HepG2 (cell line): ENCODE measurements around the gene ENO2. TPM values are rescaled to one million over a fixed set of nuclear protein-coding genes. Genes with fewer than 3 reads are reported as not detected.

Experiments
- ADNP ChIP-seq: sonication (generic); formaldehyde crosslinking; IDR thresholded peaks from 2 replicates; pipeline ENCODE4 v1.4.0; 2020; ENCODE audit warnings: missing genetic modification reagents
- HNRNPK ChIP-seq: fragments of 200-400 bp; formaldehyde crosslinking; IDR thresholded peaks from 2 replicates; pipeline ENCODE4 v1.6.1; 2018; ENCODE audit warnings: low read length, low read depth, moderate library complexity, mild to moderate bottlenecking; ENCODE audit not compliant: poor library complexity, severe bottlenecking
- HOXA3 ChIP-seq: sonication (generic); formaldehyde crosslinking; IDR thresholded peaks from 2 replicates; pipeline ENCODE4 v1.5.0; 2020; ENCODE audit warnings: missing genetic modification reagents
- SAP130 ChIP-seq: IDR thresholded peaks from 2 replicates; pipeline ENCODE4 v1.6.1; 2016; ENCODE audit warnings: low read depth
- SRSF1 ChIP-seq: fragments of 200-400 bp; formaldehyde crosslinking; optimal IDR thresholded peaks from 2 replicates; pipeline ENCODE3; 2017; ENCODE audit warnings: mild to moderate bottlenecking, low read depth, low read length, moderate library complexity
- TBX2 ChIP-seq: sonication (generic); formaldehyde crosslinking; IDR thresholded peaks from 2 replicates; pipeline ENCODE4 v1.5.0; 2020; ENCODE audit warnings: missing genetic modification reagents, mild to moderate bottlenecking, borderline replicate concordance
- ZNF329 ChIP-seq: sonication (generic); formaldehyde crosslinking; IDR thresholded peaks from 2 replicates; pipeline ENCODE4 v1.9.0; 2021; ENCODE audit warnings: low read depth, mild to moderate bottlenecking, missing genetic modification reagents
- ZNF724P ChIP-seq: sonication (generic); formaldehyde crosslinking; IDR thresholded peaks from 2 replicates; pipeline ENCODE4 v1.8.0; 2022; ENCODE audit warnings: missing genetic modification reagents, borderline replicate concordance
- ZZZ3 ChIP-seq: sonication (generic); formaldehyde crosslinking; IDR thresholded peaks from 2 replicates; pipeline ENCODE4 v1.4.0; 2020; ENCODE audit warnings: missing genetic modification reagents, mild to moderate bottlenecking, borderline replicate concordance
- polyA plus RNA-seq, 8 experiments: library from polyadenylated mRNA; depleted of rRNA in 3 of 8; stranded (reverse) in 7 of 8; unstranded in 1 of 8; fragments of >200 nt; fragmentation: Illumina TruSeq in 4 of 8; extraction: Trizol in 4 of 8; gene quantifications; 2 replicates each; pipeline versions ENCODE4 v1.2.1 to v1.2.3, GENCODE V29; 2011 to 2016; ENCODE audit warnings: low read depth in 4 of 8, missing spikeins in 1 of 8, mixed read lengths in 1 of 8; ENCODE audit not compliant: insufficient read depth in 1 of 8
- total RNA-seq, 5 experiments: library from RNA; depleted of rRNA; stranded (reverse); fragments of >200 nt; fragmentation: Illumina TruSeq; extraction: Trizol; gene quantifications; 2 replicates each; pipeline ENCODE4 v1.2.3, GENCODE V29; 2016; ENCODE audit warnings: low read depth in 1 of 5
- TF ChIP-seq, protein P1 (sequence below): sonication (generic); formaldehyde crosslinking; IDR thresholded peaks from 2 replicates; pipeline ENCODE4 v1.5.0; 2020; ENCODE audit warnings: mild to moderate bottlenecking, missing genetic modification reagents, borderline replicate concordance
- TF ChIP-seq, protein P2 (sequence below): IDR thresholded peaks from 2 replicates; pipeline ENCODE4 v1.6.1; 2016; ENCODE audit warnings: low read depth, borderline replicate concordance
- TF ChIP-seq, protein P3 (sequence below): sonication (generic); formaldehyde crosslinking; conservative IDR thresholded peaks from 2 replicates; pipeline ENCODE4 v1.4.0; 2020; ENCODE audit warnings: missing genetic modification reagents
- TF ChIP-seq, protein P4 (sequence below): sonication (generic); formaldehyde crosslinking; IDR thresholded peaks from 2 replicates; pipeline ENCODE4 v1.5.1; 2020; ENCODE audit warnings: missing genetic modification reagents, mild to moderate bottlenecking, borderline replicate concordance
- TF ChIP-seq, protein P5 (sequence below): IDR thresholded peaks from 2 replicates; pipeline ENCODE4 v1.6.1; 2016; ENCODE audit warnings: missing compliant biosample characterization, missing genetic modification reagents, borderline replicate concordance
- TF ChIP-seq, protein P6 (sequence below): sonication (generic); formaldehyde crosslinking; IDR thresholded peaks from 2 replicates; pipeline ENCODE4 v1.5.0; 2020; ENCODE audit warnings: missing genetic modification reagents, mild to moderate bottlenecking, borderline replicate concordance

ENO2 gene
- total and polyA plus RNA-seq, 2 of the 13 experiments (the other 11 are each of a cell fraction or from before 2014, with no cell fraction given) = 19.3 to 136 TPM

DNA sequence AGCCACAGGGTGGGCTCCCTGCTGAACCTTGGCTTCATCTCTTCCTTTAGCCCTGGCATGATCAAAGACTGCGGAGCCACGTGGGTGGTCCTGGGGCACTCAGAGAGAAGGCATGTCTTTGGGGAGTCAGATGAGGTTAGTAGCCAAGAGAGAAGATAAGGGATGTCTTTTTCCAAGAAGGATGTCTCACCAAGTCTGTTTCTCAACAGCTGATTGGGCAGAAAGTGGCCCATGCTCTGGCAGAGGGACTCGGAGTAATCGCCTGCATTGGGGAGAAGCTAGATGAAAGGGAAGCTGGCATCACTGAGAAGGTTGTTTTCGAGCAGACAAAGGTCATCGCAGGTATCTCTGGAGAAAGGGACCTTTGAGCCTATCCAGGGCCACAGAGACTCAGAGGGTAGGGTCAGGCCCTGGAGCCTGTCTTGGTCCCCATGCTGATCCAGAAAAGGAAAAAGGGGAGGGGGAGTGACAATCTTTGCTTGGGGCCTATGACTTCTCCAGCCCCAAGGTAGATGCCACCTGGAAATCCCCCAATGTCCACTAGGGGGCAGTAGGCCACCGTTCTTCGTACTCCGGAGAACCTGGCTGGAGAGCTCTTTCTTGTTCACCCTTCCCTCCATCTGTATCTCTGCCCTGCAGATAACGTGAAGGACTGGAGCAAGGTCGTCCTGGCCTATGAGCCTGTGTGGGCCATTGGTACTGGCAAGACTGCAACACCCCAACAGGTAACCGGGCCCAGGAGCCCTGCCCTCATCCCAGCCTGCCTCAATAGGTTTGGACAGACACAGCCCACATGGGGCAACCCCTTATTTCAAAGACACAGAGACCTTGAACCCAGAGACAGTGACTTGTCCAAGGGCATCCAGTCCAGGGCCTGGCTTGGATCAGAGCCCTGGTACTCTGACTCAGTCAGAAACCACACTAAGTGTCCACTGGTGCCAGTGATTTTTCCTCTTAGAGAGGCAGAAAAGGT lies 45.0 kb upstream of the ENO2 start (continued):
- TF ChIP-seq, protein P1, sequence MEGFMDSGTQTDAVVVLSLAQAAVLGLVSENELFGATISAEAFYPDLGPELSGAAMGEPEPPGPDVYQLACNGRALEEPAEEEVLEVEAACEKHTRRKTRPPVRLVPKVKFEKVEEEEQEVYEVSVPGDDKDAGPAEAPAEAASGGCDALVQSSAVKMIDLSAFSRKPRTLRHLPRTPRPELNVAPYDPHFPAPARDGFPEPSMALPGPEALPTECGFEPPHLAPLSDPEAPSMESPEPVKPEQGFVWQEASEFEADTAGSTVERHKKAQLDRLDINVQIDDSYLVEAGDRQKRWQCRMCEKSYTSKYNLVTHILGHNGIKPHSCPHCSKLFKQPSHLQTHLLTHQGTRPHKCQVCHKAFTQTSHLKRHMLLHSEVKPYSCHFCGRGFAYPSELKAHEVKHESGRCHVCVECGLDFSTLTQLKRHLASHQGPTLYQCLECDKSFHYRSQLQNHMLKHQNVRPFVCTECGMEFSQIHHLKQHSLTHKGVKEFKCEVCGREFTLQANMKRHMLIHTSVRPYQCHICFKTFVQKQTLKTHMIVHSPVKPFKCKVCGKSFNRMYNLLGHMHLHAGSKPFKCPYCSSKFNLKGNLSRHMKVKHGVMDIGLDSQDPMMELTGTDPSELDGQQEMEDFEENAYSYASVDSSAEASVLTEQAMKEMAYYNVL = no peak
- TF ChIP-seq, protein P2, sequence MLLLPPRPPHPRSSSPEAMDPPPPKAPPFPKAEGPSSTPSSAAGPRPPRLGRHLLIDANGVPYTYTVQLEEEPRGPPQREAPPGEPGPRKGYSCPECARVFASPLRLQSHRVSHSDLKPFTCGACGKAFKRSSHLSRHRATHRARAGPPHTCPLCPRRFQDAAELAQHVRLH (CRISPR knock-in tag) = peak; percentile 17; the same call in 1 of the 2 replicates
- TF ChIP-seq, protein P3, sequence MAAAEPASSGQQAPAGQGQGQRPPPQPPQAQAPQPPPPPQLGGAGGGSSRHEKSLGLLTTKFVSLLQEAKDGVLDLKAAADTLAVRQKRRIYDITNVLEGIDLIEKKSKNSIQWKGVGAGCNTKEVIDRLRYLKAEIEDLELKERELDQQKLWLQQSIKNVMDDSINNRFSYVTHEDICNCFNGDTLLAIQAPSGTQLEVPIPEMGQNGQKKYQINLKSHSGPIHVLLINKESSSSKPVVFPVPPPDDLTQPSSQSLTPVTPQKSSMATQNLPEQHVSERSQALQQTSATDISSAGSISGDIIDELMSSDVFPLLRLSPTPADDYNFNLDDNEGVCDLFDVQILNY (CRISPR knock-in tag) = no peak
- TF ChIP-seq HNRNPK = no peak
- TF ChIP-seq ZNF329 = no peak
- TF ChIP-seq ZZZ3 (CRISPR knock-in tag) = 0 out of 2 replicates have a peak, but pooled peaks have one; percentile 50
- no peak for TF ChIP-seq ADNP (CRISPR knock-in tag)
- TF ChIP-seq HOXA3 (CRISPR knock-in tag) = 0 out of 2 replicates have a peak, but pooled peaks have one; percentile 10
- TF ChIP-seq, protein P4, sequence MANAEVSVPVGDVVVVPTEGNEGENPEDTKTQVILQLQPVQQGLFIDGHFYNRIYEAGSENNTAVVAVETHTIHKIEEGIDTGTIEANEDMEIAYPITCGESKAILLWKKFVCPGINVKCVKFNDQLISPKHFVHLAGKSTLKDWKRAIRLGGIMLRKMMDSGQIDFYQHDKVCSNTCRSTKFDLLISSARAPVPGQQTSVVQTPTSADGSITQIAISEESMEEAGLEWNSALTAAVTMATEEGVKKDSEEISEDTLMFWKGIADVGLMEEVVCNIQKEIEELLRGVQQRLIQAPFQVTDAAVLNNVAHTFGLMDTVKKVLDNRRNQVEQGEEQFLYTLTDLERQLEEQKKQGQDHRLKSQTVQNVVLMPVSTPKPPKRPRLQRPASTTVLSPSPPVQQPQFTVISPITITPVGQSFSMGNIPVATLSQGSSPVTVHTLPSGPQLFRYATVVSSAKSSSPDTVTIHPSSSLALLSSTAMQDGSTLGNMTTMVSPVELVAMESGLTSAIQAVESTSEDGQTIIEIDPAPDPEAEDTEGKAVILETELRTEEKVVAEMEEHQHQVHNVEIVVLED (CRISPR knock-in tag) = no peak
- TF ChIP-seq, protein P5, sequence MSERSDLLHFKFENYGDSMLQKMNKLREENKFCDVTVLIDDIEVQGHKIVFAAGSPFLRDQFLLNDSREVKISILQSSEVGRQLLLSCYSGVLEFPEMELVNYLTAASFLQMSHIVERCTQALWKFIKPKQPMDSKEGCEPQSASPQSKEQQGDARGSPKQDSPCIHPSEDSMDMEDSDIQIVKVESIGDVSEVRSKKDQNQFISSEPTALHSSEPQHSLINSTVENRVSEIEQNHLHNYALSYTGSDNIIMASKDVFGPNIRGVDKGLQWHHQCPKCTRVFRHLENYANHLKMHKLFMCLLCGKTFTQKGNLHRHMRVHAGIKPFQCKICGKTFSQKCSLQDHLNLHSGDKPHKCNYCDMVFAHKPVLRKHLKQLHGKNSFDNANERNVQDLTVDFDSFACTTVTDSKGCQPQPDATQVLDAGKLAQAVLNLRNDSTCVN (CRISPR knock-in tag) = 0 out of 2 replicates have a peak, but pooled peaks have one; percentile 45
- no peak for TF ChIP-seq SRSF1
- 0 out of 2 replicates have a peak, but pooled peaks have one; percentile 38 for TF ChIP-seq TBX2
- TF ChIP-seq ZNF724P (CRISPR knock-in tag) = no peak
- TF ChIP-seq, protein P6, sequence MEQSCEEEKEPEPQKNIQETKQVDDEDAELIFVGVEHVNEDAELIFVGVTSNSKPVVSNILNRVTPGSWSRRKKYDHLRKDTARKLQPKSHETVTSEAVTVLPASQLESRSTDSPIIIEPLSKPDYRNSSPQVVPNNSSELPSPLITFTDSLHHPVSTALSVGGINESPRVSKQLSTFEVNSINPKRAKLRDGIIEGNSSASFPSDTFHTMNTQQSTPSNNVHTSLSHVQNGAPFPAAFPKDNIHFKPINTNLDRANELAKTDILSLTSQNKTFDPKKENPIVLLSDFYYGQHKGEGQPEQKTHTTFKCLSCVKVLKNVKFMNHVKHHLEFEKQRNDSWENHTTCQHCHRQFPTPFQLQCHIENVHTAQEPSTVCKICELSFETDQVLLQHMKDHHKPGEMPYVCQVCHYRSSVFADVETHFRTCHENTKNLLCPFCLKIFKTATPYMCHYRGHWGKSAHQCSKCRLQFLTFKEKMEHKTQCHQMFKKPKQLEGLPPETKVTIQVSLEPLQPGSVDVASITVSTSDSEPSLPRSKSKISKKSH = no peak
- 0 out of 2 replicates have a peak, but pooled peaks have one; percentile 50 for TF ChIP-seq SAP130 (CRISPR knock-in tag)
